Gastrocnemius medialis (tissue), 4 donors: ENCODE data around the gene CLRN1.

Experiments used
- POLR2A ChIP-seq, 2 donors: fragments of 450-650 bp; IDR thresholded peaks; one replicate each; pipeline ENCODE4 v1.6.1; 2017; ENCODE audit warnings: antibody characterized with exemption in 2 of 2, mild to moderate bottlenecking in 2 of 2, moderate library complexity in 2 of 2
- TF ChIP-seq, protein P1 (sequence below), 5 experiments: fragments of 450-650 bp in 3 of 5; fragments of 200-600 bp in 2 of 5; sonication (generic) in 2 of 5; IDR thresholded peaks in 4 of 5; conservative IDR thresholded peaks in 1 of 5; 1 replicate in 4 of 5; 2 replicates in 1 of 5; pipeline ENCODE4 v1.5.1; 2016 to 2019; ENCODE audit warnings: antibody characterized with exemption in 5 of 5, mild to moderate bottlenecking in 3 of 5, moderate library complexity in 3 of 5

DNA sequence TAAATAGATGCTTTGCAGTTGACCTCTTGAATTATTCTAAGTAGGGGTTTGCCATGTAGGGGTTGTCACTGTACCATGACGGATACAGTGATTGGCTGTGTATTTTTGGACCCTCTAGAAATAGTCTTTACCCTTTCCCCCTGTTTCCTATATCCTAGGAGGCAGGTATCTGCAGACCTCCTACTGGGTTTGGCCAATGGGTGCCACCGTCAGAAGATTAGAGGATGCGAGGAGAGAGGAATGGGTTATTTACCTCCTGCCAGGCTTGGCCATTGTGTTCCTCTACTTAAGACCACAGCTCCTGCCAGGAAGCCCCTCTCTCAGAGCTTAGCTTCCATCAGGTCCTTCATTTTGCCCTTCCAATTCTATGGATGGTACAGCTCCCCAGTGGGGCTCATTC is 40.2 kb upstream of the CLRN1 start:
- TF ChIP-seq, protein P1, sequence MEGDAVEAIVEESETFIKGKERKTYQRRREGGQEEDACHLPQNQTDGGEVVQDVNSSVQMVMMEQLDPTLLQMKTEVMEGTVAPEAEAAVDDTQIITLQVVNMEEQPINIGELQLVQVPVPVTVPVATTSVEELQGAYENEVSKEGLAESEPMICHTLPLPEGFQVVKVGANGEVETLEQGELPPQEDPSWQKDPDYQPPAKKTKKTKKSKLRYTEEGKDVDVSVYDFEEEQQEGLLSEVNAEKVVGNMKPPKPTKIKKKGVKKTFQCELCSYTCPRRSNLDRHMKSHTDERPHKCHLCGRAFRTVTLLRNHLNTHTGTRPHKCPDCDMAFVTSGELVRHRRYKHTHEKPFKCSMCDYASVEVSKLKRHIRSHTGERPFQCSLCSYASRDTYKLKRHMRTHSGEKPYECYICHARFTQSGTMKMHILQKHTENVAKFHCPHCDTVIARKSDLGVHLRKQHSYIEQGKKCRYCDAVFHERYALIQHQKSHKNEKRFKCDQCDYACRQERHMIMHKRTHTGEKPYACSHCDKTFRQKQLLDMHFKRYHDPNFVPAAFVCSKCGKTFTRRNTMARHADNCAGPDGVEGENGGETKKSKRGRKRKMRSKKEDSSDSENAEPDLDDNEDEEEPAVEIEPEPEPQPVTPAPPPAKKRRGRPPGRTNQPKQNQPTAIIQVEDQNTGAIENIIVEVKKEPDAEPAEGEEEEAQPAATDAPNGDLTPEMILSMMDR (IDR thresholded peaks at IDR 0.05 in 4 of 5, conservative IDR thresholded peaks at IDR 0.05 in 1 of 5) = no peak
- TF ChIP-seq POLR2A (IDR thresholded peaks at IDR 0.05) = no peak
